Gastroesophageal sphincter (tissue), 4 donors: ENCODE measurements around the gene COX10. TPM values are rescaled to one million over a fixed set of nuclear protein-coding genes. Genes with fewer than 3 reads are reported as not detected.

ENCODE experiments used
- ATAC-seq: fragments of 150-250 bp; one replicate; pipeline ENCODE4 v1.9.1; 2016; ENCODE audit warnings: mild to moderate bottlenecking, moderate library complexity
- H3K27ac ChIP-seq, 4 donors: fragments of 200-600 bp; sonication (generic) in 3 of 4; 1 replicate in 3 of 4; 2 replicates in 1 of 4; pipeline ENCODE4 v1.5.1; 2016 to 2019
- H3K27me3 ChIP-seq: fragments of 200-600 bp; sonication (generic); one replicate; pipeline ENCODE4 v1.5.1; 2019
- H3K36me3 ChIP-seq, 2 donors: fragments of 200-600 bp; sonication (generic); one replicate each; pipeline ENCODE4 v1.5.1; 2019; ENCODE audit warnings: control low read depth in 1 of 2
- H3K4me1 ChIP-seq, 3 donors: fragments of 200-600 bp; sonication (generic); 1 replicate in 2 of 3; 2 replicates in 1 of 3; pipeline ENCODE4 v1.5.1; 2016 to 2019; ENCODE audit warnings: control low read depth in 2 of 3
- H3K4me3 ChIP-seq, 2 donors: fragments of 200-600 bp; sonication (generic); one replicate each; pipeline ENCODE4 v1.5.1; 2019; ENCODE audit warnings: mild to moderate bottlenecking in 1 of 2, moderate library complexity in 1 of 2
- H3K9me3 ChIP-seq, 3 donors: fragments of 200-600 bp; sonication (generic); one replicate each; pipeline ENCODE4 v1.5.1; 2017 to 2019; ENCODE audit warnings: control low read depth in 2 of 3
- CTCF ChIP-seq, 4 experiments: fragments of 200-600 bp in 2 of 4; fragments of 450-650 bp in 2 of 4; sonication (generic) in 1 of 4; IDR thresholded peaks; one replicate each; pipeline ENCODE4 v1.5.1; 2017 to 2019; ENCODE audit warnings: antibody characterized with exemption in 4 of 4, mild to moderate bottlenecking in 2 of 4, moderate library complexity in 2 of 4
- EP300 ChIP-seq: sonication (generic); formaldehyde crosslinking; IDR thresholded peaks from one replicate; pipeline ENCODE4 v1.6.1; 2017; ENCODE audit warnings: antibody characterized with exemption, mild to moderate bottlenecking
- POLR2A ChIP-seq, 2 donors: fragments of 450-650 bp; IDR thresholded peaks; one replicate each; pipeline ENCODE4 v1.6.1; 2017; ENCODE audit warnings: antibody characterized with exemption in 2 of 2, mild to moderate bottlenecking in 2 of 2, moderate library complexity in 1 of 2
- POLR2AphosphoS5 ChIP-seq: sonication (generic); formaldehyde crosslinking; IDR thresholded peaks from one replicate; pipeline ENCODE4 v1.6.1; 2017; ENCODE audit warnings: antibody characterized with exemption
- WGBS, 2 donors: methylation state at CpG; one replicate each; pipeline ENCODE4 v1.1.5; 2018; ENCODE audit warnings: low coverage in 1 of 2; 5-methylcytosine and 5-hydroxymethylcytosine counted together
- total RNA-seq, 4 donors: library from RNA; depleted of rRNA; stranded (reverse); fragments of >200 nt; gene quantifications; one replicate each; pipeline ENCODE4 v1.1.0, GENCODE V29; 2016

The COX10 gene
- total RNA-seq, 4 donors from 2014 or later = 20.3 to 30.0 (median 26.5) TPM

- ATAC-seq = no peak
- no peaks in the 10 kb centered on the region for H3K4me1 ChIP-seq
- no peaks in the 10 kb centered on the region for H3K9me3 ChIP-seq
- 92 to 100% methylated on average over 4 of the region's 4 CpGs for WGBS, 2 donors
- TF ChIP-seq CTCF (IDR thresholded peaks at IDR 0.05) (no peak), EP300 (no peak), POLR2AphosphoS5 (no peak), POLR2A (IDR thresholded peaks at IDR 0.05) (no peak)
- no peak overlapping the region for H3K27ac ChIP-seq
- peaks cover 0 to 29% of the 10 kb centered on the region in 2 donors for H3K36me3 ChIP-seq
- no peak overlapping the region for H3K4me3 ChIP-seq
- no peaks in the 10 kb centered on the region for H3K27me3 ChIP-seq
Measured at GRCh38 chr17:14198575-14198974, 129.3 kb downstream of the COX10 start.

GRCh38 chr17:14199601-14200000 lies 130.3 kb downstream of the COX10 start:
- H3K4me3 ChIP-seq = no peak overlapping the region
- H3K36me3 ChIP-seq = peaks cover 0 to 39% of the 10 kb centered on the region in 2 donors
- TF ChIP-seq POLR2A (IDR thresholded peaks at IDR 0.05) (no peak), POLR2AphosphoS5 (no peak), EP300 (no peak), CTCF (IDR thresholded peaks at IDR 0.05) (no peak)
- no peak overlapping the region for H3K27ac ChIP-seq
- H3K27me3 ChIP-seq = no peaks in the 10 kb centered on the region
- WGBS, 2 donors = 77 to 100% methylated on average over 1 to 3 of the region's 5 CpGs
- no peaks in the 10 kb centered on the region for H3K9me3 ChIP-seq
- no peaks in the 10 kb centered on the region for H3K4me1 ChIP-seq
- no peak for ATAC-seq

GRCh38 chr17:14200354-14200753 lies 131.1 kb downstream of the COX10 start:
- H3K27me3 ChIP-seq = no peaks in the 10 kb centered on the region
- H3K4me1 ChIP-seq = no peaks in the 10 kb centered on the region
- TF ChIP-seq POLR2AphosphoS5 (no peak), EP300 (no peak), POLR2A (IDR thresholded peaks at IDR 0.05) (no peak), CTCF (IDR thresholded peaks at IDR 0.05) (no peak)
- no peak for ATAC-seq
- H3K27ac ChIP-seq = no peak overlapping the region
- peaks cover 0 to 42% of the 10 kb centered on the region in 2 donors for H3K36me3 ChIP-seq
- WGBS, 2 donors = 86 to 100% methylated on average over 2 to 3 of the region's 4 CpGs
- H3K4me3 ChIP-seq = no peak overlapping the region
- H3K9me3 ChIP-seq = no peaks in the 10 kb centered on the region

- H3K9me3 ChIP-seq = no peaks in the 10 kb centered on the region
- ATAC-seq = no peak
- H3K4me3 ChIP-seq = no peak overlapping the region
- H3K27me3 ChIP-seq = no peaks in the 10 kb centered on the region
- no peak for TF ChIP-seq CTCF (IDR thresholded peaks at IDR 0.05)
- TF ChIP-seq POLR2A (IDR thresholded peaks at IDR 0.05) = no peak
- no peak for TF ChIP-seq POLR2AphosphoS5
- no peak for TF ChIP-seq EP300
- WGBS, 2 donors = 60 to 65% methylated on average over 9 to 10 of the region's 10 CpGs
- peak overlapping the region in 1 of 4 donors; percentile 24 for H3K27ac ChIP-seq
- H3K36me3 ChIP-seq = peaks cover 0 to 42% of the 10 kb centered on the region in 2 donors
- no peaks in the 10 kb centered on the region for H3K4me1 ChIP-seq
Measured at GRCh38 chr17:14201021-14201987, 132.0 kb downstream of the COX10 start.

GRCh38 chr17:14201988-14202380 lies 132.7 kb downstream of the COX10 start:
- peaks cover 0 to 42% of the 10 kb centered on the region in 2 donors for H3K36me3 ChIP-seq
- no peak overlapping the region for H3K27ac ChIP-seq
- H3K4me1 ChIP-seq = no peaks in the 10 kb centered on the region
- H3K27me3 ChIP-seq = no peaks in the 10 kb centered on the region
- TF ChIP-seq POLR2A (IDR thresholded peaks at IDR 0.05) (no peak), POLR2AphosphoS5 (no peak), CTCF (IDR thresholded peaks at IDR 0.05) (no peak), EP300 (no peak)
- 100% methylated on average over 3 to 4 of the region's 4 CpGs for WGBS, 2 donors
- H3K9me3 ChIP-seq = no peaks in the 10 kb centered on the region
- ATAC-seq = no peak
- no peak overlapping the region for H3K4me3 ChIP-seq
